Measurements from ENCODE around the gene SCUBE3.

DNA sequence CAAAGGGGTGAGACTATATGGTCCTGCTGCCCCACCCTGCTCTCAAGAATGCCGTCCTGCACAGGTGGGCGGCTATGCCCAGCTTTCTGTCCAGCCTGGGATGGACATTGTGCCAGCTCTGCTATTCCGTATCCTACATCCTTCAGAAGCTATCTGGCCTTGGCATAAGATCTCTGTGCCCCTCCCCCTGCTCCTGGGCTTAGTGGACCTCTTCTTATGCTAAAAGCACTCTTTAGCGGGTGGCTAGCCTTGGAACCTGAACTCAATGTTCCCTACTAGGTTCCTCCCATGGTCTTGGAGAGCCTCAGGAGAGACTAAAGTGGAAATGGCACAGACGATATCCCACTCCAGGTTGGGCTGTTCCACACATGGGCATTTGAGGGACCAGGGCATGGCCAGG, 22.5 kb downstream of the SCUBE3 start:
- no peak for TF ChIP-seq EZH2 (IDR thresholded peaks at IDR 0.05; ENCODE audit: low read depth)
- TF ChIP-seq, protein P1, sequence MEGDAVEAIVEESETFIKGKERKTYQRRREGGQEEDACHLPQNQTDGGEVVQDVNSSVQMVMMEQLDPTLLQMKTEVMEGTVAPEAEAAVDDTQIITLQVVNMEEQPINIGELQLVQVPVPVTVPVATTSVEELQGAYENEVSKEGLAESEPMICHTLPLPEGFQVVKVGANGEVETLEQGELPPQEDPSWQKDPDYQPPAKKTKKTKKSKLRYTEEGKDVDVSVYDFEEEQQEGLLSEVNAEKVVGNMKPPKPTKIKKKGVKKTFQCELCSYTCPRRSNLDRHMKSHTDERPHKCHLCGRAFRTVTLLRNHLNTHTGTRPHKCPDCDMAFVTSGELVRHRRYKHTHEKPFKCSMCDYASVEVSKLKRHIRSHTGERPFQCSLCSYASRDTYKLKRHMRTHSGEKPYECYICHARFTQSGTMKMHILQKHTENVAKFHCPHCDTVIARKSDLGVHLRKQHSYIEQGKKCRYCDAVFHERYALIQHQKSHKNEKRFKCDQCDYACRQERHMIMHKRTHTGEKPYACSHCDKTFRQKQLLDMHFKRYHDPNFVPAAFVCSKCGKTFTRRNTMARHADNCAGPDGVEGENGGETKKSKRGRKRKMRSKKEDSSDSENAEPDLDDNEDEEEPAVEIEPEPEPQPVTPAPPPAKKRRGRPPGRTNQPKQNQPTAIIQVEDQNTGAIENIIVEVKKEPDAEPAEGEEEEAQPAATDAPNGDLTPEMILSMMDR (conservative IDR thresholded peaks at IDR 0.05) = no peak
